Activated CD4-positive, CD25-positive, alpha-beta regulatory T cell treated with anti-CD3 and anti-CD28 coated beads, Interleukin-2, amount 50 U/mL, for 16 hours (primary cell): ENCODE measurements around the gene SLC35G4.
"Not testable (repeated sequence)": the region's sequence is repeated elsewhere in the genome, so short reads cannot be mapped to it uniquely, and the experiment has no call there.

Source experiments
- DNase-seq: peaks from one replicate; pipeline ENCODE4 v3.0.0-alpha.2; 2020; ENCODE audit warnings: low read depth, low spot score

SLC35G4 gene

DNA sequence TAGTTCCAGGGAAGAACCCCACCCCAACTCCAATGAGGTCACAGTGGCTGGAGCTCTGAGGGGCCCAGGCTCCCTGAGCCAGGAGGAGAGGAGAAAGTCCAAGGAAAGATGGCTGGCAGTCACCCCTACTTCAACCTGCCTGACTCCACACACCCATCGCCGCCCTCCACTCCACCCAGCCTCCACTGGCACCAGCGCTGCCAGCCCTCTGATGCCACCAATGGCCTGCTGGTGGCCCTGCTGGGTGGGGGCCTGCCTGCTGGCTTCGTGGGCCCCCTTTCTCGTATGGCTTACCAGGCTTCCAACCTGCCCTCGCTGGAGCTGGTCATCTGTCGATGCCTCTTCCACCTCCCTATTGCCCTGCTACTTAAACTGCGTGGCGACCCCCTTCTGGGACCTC lies at the start of gene SLC35G4:
Gene SLC35G4, plus strand, starts transcription at position 109 of the 400 bp plus-strand sequence. Its CDS starts 0 bp downstream, at position 109.
- DNase-seq, result not testable (repeated sequence)

DNA sequence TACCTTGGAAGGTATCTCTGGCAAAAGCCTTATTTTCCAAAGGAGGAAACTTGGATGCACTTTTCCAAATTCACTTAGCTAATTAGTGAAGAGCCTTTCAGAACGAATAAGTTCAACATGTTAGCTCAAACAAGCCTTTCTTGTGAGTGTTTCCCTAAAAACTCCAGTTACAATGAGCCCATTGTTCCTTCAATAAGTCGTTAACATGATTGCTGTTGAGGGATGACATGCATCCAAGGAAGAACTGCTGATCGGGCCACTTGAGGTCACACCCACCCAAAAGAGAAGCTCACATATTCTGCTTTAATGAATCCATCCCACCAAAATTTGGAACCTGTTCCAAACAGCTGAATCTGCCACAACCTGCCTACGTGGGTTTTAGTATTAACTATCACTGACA lies 48.1 kb upstream of the SLC35G4 start:
- DNase-seq, result no peak

DNA sequence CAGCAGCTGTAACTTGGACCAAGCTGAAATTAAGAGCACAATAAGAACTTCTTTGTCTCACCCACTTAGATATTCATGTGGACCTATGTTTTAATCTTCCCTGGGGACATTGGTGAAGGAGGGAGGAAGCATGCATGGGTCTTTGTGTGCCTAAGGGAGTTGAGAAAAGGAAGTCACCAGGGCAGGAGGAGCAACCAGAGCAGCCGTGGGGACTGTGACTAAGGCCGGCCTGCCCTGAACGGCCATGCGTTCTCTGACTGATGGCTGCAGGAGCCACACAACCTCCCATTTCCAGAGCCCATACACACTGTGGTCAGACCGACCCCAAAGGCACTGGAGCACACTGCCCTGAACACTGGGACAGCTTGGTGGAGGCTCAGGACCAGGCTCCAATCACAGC lies 43.7 kb upstream of the SLC35G4 start:
- no peak for DNase-seq

DNA sequence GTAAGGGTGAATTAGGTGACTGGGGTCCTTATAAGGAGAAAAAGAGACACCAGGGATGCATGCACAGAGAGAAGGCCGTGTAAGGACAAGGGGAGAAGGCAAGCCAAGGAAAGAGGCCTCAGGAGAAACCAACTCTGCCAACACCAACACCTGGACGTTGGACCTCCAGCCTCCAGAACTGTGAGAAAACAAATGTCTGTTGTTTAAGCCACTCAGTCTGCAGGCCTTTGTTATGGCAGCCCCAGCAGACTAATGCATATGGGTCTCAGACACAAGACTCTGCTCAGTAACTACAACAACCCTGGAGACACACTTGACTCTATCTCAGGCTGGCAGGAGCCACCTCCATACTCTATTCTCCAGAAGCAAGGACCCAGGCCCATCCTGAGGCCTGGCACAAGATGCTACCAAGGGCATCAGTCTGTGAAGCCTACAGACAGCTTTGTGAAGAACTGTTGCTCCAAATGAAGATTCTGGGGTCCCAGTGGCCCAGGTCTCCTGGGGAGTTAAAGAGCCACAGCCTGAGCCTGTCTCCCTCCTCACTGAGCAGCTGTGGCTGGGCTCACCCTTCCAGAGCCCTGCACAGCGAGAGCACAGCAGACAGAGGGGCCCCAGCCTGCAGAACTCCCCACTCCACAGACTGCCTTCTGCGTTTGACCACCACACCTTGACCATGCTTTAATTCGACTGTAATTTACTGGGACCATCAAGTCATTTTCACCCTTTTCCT lies 43.0 kb upstream of the SLC35G4 start:
- no peak for DNase-seq

DNA sequence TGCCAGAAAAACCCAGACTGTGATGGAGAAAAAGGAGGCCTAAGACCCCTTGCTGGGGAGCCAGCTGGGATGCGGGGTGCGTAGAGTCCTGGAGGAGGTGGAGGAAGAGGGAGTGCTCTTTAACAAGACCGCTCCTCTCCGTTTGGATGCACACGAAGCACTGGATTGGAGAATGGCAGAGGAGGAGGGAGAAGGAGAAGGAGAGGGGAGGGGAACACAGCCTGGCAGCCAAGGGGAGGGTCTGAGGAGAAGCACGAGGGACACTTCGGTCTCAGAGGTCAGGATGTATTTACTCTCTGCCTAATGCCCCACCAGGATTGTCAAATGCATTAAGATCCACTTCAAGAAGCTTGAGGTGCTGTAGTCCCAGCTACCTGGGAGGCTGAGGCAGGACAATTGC lies 42.0 kb upstream of the SLC35G4 start:
- DNase-seq, result no peak

DNA sequence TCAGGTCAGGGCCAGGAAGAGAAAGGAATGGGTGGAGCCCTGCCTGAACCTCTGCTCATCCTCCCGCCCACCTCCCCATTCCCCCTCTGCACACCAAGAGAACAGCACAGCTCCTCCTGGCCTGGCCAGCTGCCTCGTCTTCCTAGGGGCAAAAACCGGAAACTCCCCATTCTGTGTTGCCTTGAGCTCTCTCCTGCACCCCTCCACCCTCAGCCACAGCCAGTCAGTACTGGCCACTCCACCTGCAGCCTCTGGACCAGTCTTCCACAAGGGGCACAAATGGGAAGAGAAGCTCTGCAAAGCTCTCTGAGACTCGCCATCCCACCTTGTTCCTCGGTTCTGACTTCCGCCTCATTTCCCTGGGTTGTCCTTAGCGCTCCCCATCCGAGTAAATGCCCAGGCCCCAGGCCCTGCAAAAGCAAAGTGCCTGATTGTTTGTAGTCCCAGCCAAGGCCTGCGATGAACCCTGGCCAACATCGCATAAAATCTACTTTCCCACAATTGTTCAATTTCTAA lies 39.3 kb upstream of the SLC35G4 start:
- DNase-seq, result no peak

DNA sequence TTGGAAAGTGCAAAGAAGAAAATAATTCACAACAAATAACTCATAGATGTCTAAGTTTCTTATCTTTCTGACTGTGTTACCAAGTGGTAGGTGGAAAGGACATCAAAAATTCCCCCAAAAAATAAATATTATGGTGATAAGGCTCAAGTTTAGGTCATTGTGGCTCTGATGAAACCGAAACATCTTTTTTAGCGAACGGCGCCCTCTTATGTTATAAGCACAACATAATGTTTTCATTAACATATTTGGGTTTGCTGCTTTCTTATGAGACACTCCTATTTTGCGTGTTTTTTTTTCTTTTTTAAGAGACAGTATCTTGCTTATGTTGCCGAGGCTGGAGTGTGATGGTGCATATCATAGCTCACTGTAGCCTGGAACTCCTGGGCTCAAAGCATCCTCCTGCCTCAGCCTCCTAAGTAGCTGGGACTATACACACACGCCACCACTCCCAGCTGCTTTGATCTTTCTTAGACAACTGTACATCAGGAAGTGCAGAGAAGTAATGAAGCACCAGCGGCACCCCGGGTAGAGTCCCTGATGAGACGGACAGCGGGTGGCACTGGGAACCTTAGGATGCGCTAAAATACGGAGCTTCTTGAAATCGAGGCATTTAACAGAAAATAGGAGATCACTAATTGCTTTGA lies 38.5 kb upstream of the SLC35G4 start:
- DNase-seq, result no peak

DNA sequence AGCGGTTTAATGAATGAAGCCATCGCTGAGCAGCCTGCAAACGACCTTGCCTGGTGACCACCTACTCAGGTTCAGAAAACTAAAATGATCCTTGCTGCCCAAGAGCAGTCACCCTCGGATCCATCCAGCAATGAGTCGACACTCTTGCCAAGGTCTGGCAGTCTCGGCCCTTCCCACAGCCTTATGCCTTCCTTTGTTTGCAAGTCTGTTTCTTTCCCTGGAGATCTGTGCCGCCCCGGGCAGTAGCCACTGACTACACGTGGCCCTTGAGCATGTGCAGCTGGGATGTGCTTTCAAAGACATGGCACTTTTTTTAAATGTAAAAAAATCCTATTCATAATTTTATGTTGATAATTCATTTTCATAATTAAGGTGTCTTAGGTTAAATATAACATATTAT lies 37.2 kb upstream of the SLC35G4 start:
- DNase-seq, result no peak

DNA sequence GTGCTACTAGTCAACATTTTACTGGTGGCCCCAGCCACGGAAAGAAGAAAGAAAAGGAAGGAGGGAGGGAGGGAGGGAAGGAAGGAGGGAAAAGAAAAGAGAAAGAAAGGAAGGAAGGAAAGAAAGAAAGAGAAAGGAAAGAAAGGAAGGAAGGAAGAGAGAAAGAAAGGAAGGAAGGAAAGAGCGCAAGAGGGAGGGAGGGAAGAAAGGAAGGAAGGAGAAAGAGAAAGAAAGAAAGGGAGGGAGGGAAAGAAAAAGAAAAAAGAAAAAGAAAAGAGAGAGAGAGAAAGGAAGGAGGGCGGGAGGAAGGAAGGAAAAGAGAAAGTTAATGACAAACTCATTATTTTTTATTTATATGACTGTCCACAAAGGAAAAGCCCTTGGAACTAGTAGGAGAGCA lies 34.9 kb upstream of the SLC35G4 start:
- no peak for DNase-seq

DNA sequence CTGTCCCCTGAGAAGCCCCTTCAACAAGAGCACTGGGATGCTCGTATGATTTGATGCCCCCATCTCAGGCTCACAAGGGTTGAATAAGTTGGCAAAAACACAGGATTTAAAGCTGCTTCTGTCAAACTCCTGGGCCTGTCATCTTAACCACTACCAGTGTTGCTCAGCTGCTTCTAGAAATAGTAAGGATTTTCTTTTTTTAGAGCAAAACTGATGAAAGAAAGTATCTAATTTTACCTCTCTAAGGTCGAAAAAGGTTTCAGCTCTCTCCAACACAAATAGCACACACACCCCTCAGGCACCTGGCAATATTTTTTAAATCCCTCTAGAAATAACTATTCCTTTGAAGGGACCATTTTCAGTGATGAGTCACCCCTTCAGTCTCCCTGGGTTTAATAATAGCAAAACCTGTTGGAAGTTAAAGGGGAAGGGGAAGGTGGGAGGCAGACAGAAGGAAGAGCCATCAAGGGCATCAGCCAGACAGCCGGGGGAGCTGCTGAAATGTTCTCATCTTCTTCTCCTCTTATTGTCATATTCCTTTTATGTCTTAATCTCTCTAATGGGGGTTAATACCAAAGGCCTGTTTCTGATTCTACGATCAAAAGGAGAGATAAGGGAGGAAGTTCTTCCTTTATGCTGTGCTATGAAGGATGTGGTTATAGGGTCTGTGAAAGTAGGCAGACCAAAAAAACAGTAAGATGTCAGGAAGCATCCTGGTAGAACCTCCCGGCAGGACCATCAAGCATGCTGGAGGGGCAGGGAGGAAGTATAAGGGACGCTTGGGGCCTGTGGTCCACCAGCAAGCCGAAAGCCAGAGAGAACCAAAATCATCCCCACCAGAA lies 31.9 kb upstream of the SLC35G4 start:
- no peak for DNase-seq

DNA sequence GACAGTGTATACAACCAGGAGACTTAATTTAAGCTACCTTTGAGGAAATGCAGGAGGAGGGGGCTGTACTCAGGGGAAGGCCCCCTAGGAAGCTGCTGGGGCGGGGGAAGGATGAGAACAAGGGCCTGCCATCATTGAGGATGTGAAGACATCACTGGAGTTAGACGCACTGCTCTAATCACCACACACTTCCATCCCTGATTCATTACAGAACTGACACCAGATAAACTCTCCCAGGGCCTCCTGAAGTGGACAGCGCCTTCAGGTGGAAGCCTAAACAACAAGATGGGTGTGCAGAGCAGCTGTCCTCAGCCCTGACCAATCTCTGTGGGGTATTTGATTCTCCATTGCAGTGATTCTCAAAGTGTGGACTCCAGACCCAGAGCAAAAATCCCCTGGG lies 30.6 kb upstream of the SLC35G4 start:
- DNase-seq, result no peak

DNA sequence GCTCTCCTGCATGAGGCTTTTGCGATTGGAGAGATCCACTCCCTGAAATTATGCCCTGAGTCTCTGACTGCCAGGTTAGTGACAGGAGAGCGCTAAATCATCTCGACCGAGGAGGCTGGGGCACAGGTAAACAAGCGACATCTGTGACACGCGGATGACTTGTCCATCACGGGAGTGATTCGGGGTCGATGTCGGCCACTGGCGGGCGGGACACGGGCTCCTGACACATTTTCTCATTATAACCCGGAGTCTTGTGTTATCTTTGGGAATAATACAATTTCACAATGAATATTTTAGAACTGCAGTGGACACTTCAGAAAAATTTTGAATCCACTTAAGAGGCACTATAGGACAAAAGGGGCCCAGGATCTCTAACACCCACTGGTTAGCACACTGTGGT lies 29.5 kb upstream of the SLC35G4 start:
- no peak for DNase-seq

DNA sequence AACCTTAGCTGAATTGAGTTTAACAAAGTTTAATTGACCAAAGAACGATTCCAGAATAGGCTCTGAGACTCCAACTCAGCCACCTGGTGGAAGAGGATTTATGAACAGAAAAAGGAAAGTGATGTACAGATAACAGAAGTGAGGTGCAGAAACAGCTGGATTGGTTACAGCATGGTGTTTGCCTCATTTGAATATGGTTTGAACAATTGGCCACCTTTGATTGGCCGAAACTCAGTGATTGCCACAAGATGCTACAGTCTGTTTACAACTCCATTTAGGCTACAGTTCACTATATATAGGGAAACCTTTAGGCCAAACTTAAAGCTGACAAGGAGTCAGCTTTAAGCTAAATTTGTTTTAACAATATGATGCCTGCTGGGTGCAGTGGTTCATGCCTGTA lies 28.1 kb upstream of the SLC35G4 start:
- DNase-seq, result no peak

DNA sequence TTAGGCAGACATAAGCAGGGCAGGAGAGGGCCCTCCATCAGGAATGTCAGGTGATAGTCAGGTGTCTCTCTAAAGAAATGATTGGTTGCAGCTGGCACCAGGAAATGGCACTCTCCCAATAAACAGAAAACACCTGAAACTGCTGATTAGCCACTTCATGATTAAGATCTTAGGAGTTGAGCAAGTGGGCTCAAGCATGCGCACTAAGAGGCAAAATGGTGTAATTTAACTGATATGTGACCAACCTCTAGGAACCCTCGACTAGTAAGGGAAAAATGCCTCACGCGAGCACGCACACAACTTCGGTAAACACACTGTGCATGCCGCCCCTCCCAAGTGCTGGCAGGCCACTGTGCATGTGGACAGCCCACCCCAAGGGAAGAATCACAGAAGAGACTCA lies 23.8 kb upstream of the SLC35G4 start:
- DNase-seq, result no peak

DNA sequence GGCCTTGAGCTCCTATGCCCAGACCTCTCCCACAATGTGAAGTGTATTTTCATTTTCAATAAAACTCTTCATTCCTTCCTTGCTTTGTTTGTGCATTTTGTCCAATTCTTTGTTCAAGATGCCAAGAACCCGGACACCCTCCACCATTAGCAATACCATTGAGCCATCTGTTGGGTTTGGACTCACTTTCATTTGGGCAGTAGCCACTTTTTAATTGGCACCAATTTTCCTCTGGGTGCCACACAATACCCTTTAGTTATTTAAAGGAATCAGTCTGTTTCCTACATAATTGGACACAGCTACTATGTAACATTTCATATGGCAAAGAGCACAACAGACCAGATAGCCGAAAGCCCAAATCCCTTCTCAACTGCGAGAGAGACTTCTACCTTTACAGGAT lies 22.5 kb upstream of the SLC35G4 start:
- DNase-seq, result no peak

DNA sequence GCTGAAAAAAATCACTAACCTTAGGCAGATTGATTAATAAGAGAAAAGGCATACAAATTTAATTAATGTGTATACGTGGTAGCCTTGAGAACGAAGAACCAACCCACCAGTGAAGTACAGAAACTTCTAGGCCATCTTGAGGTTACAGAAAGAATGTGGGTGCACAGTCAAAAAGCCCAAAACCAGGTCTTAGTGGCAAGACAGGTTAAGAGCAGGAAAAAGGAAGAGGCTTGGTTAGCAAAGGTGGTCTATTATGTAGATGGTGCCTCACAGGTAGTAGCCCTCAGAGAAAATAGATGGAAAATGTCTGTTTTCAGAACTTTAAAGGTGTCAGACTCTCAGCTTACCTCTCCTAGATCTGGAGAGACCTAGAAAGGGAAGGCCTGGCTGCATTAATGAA lies 22.0 kb upstream of the SLC35G4 start:
- DNase-seq, result no peak

DNA sequence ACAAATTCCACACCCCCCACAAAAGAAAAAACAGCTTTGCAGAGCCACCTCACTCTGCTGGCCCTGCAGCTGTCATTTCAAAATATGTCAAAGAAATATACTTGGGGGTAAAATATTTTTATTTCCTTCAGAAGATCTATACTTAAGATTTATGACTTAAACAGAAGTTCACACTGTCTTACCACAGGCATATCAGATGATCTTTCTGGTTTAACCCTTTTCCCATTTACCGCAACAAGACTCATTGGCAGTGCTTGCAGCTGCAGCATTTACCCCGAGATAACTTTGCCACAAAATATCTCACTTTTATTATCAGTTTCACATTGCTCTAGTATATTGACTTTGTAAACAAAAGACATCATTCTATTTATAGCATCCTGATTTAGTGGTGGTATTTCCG lies 21.6 kb upstream of the SLC35G4 start:
- no peak for DNase-seq

DNA sequence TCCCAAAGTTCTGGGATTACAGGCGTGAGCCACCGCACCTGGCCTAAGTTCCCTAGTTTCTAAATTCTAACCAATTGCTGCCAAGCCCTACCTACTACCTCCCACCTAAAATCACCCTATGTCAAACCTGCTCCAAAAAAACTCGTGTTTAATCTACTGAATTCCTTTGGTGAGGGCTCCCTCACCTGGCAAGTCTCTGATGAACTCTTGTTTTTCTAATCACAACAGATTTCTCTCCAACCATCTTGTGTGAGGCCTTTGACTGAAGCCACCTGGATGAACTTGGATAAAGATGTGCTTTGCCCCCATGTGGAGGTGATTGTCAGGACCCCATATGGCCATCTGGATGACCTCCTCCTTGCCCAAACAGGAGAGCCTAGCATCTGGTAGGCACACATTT lies 17.4 kb upstream of the SLC35G4 start:
- no peak for DNase-seq

DNA sequence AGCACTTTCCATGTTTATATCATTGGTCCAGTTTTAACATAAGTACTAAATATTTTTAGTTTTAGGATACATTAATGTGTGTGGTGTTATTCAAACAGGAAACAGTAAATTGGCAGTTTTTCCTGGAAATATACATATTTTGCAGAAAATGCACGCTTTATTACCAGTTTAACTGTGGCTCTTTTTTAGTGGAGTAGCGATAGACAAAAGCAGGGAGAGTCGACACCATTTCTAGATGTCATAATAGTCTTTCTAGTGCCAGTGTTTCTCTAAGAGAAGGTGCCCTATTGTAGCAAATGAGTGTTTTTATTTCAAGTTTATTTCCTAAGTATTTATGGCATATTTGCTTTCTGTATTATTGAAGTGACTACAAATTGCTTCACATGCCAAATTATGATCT lies 9.1 kb upstream of the SLC35G4 start:
- DNase-seq, result no peak

DNA sequence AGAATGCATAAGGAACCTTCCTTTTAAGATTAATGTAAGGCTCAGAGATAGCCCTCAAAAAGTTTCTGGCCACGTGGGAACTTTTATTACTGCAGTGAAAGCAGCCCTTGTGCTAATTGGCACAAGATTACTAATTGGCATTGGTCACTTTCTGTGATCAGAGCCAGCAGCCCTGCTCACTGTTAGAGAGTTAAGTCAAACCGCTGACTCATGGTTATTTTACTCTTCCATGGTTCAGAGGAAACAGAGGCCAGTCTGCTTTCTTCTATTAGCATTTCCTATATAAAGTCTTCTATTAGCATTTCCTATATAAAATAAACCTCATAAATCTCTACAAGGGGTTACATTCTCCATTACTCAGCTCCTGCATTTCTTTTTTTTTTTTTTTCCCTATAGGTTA lies 1.5 kb upstream of the SLC35G4 start:
- no peak for DNase-seq

DNA sequence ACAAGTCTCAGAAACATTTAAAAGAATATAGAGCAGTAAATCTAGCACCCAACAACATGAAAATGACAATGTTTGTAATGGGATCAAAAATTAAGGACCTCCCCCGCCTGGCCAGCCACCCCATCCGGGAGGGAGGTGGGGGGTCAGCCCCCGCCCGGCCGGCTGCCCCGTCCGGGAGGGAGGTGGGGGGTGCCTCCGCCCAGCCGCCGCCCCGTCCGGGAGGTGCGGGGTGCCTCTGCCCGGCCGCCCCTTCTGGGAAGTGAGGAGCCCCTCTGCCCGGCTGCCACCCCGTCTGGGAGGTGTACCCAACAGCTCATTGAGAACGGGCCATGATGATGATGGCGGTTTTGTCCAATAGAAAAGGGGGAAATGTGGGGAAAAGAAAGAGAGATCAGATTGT lies 778 bp upstream of the SLC35G4 start:
- not testable (repeated sequence) for DNase-seq

DNA sequence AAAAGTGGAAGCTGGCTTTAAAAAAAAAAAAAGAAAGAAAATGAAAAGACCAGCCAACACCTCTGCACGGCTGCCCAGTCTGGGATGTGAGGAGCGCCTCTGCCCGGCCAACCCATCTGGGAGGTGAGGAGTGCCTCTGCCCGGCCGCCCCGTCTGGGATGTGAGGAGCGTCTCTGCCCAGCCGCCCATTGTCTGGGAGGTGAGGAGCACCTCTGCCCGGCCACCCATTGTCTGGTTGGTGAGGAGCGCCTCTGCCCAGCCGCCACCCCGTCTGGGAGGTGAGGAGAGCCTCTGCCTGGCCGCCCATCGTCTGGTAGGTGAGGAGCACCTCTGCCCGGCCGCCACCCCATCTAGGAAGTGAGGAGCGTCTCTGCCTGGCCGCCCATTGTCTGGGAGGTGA lies 3.7 kb downstream of the SLC35G4 start:
- not testable (repeated sequence) for DNase-seq
